ENCODE results near the gene UNC13B. TPM values are rescaled to one million over a fixed set of nuclear protein-coding genes. Genes with fewer than 3 reads are reported as not detected.

The UNC13B gene
- total and polyA plus RNA-seq, 2 donors (not counting 3 experiments of a cell fraction or from before 2014, with no cell fraction given) = 30.1 to 46.2 TPM

GRCh38 chr9:35134920-35135319 lies 26.9 kb upstream of the UNC13B start:
- intact Hi-C loops (cut with micrococcal nuclease) = no loop called here
- CTCF ChIA-PET = interaction anchor here (1.5 to 1.7 kb wide), 2 partner anchors 10 to 250 kb away, joined by 3 read pairs; no protein-coding TSS in a partner anchor

DNA sequence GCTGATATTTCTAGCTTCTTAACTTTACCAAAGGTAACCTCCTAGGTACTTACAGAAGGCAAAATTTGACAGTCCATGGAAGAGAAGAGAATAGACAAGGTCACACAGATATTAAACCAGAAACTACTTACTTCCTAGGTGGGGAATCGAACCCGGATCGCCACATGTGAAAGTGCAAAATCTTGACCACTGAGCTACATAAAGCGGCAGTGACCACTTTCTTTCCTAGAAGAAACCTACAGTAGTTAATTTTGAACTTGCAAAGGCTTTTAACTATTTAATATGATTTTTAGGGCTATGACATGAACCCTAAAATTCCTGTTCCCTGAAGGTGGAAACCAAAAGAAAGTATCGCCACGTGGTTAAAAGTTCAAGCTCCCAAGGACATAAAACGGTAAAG lies 25.8 kb upstream of the UNC13B start:
- ChIA-PET POLR2A (no interaction called here), CTCF (interaction anchor here (1.1 to 2.0 kb wide), 4 partner anchors 9 to 343 kb away, joined by 3 to 4 read pairs (median 3); no protein-coding TSS in a partner anchor)
- Histone ChIP-seq H2AFZ (ENCODE audit: low read depth, low read length) (no peak overlapping the region), H4K20me1 (replicated peaks; ENCODE audit: control insufficient read depth, extremely low read depth, insufficient read depth, low read length) (no peaks in the 10 kb centered on the region), H3K79me2 (ENCODE audit: control insufficient read depth, insufficient read depth, low read length) (no peaks in the 10 kb centered on the region), H3K9me1 (replicated peaks; ENCODE audit: control insufficient read depth, extremely low read depth, insufficient read depth, low read length) (no peaks in the 10 kb centered on the region), H3K9ac (replicated peaks; ENCODE audit: extremely low read depth, insufficient read depth, low read length) (no peak overlapping the region), H3K4me3 (replicated peaks in 1 of 3; ENCODE audit: insufficient read depth in 1 of 3, low read depth in 1 of 3, low read length in 3 of 3) (no peak overlapping the region), H3K9me3 (replicated peaks; ENCODE audit: control insufficient read depth, insufficient read depth, low read length) (no peaks in the 10 kb centered on the region), H3K36me3 (ENCODE audit: control insufficient read depth in 2 of 2, extremely low read depth in 1 of 2, insufficient read depth in 2 of 2, low read length in 2 of 2) (no peaks in the 10 kb centered on the region), H3K4me1 (ENCODE audit: control insufficient read depth, extremely low read depth, insufficient read depth, low read length) (no peaks in the 10 kb centered on the region), H3K27me3 (ENCODE audit: control insufficient read depth in 2 of 2, insufficient read depth in 2 of 2, low read length in 2 of 2) (no peaks in the 10 kb centered on the region), H3K4me2 (ENCODE audit: insufficient read depth, low read length) (no peak overlapping the region), H3K27ac (ENCODE audit: insufficient read depth, low read depth, low read length) (no peak overlapping the region)
- no TSS peak for BruUV-seq (replicated peaks)
- TF ChIP-seq POLR2AphosphoS5 (IDR thresholded peaks at IDR 0.05; ENCODE audit: insufficient read depth, low read depth, low read length) (no peak), EZH2 (IDR thresholded peaks at IDR 0.05; ENCODE audit: borderline replicate concordance, low read depth, low read length, severe bottlenecking) (no peak), GATA2 (IDR thresholded peaks at IDR 0.05; ENCODE audit: insufficient read depth, insufficient read length, low read depth, low read length) (no peak), JUN (IDR thresholded peaks at IDR 0.05; ENCODE audit: borderline replicate concordance, insufficient read depth, insufficient read length, low read depth) (no peak), POLR2A (IDR thresholded peaks at IDR 0.05; ENCODE audit: low read depth, low read length) (no peak), FOS (IDR thresholded peaks at IDR 0.05; ENCODE audit: borderline replicate concordance, insufficient read depth, low read length) (no peak), MYC (IDR thresholded peaks at IDR 0.05; ENCODE audit: low read depth, low read length) (no peak)
- TF ChIP-seq, protein P1, sequence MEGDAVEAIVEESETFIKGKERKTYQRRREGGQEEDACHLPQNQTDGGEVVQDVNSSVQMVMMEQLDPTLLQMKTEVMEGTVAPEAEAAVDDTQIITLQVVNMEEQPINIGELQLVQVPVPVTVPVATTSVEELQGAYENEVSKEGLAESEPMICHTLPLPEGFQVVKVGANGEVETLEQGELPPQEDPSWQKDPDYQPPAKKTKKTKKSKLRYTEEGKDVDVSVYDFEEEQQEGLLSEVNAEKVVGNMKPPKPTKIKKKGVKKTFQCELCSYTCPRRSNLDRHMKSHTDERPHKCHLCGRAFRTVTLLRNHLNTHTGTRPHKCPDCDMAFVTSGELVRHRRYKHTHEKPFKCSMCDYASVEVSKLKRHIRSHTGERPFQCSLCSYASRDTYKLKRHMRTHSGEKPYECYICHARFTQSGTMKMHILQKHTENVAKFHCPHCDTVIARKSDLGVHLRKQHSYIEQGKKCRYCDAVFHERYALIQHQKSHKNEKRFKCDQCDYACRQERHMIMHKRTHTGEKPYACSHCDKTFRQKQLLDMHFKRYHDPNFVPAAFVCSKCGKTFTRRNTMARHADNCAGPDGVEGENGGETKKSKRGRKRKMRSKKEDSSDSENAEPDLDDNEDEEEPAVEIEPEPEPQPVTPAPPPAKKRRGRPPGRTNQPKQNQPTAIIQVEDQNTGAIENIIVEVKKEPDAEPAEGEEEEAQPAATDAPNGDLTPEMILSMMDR (IDR thresholded peaks at IDR 0.05; ENCODE audit: extremely low read depth in 1 of 2, insufficient read depth in 1 of 2, low read depth in 1 of 2, low read length in 2 of 2) = no peak
- TF ChIP-seq, protein P2, sequence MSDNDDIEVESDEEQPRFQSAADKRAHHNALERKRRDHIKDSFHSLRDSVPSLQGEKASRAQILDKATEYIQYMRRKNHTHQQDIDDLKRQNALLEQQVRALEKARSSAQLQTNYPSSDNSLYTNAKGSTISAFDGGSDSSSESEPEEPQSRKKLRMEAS (IDR thresholded peaks at IDR 0.05; ENCODE audit: insufficient read depth, insufficient read length) = no peak
- dilution Hi-C loops (cut with MboI; ENCODE audit: extremely low pct_ligation_motif_present, low sequenced_read_pairs) = no loop called here
- FAIRE-seq = no peak
- no peak for DNase-seq (ENCODE audit: low read depth, low spot score)
- intact Hi-C loops (cut with micrococcal nuclease) = no loop called here

More at GRCh38 chr9:35134920-35135319, 26.9 kb upstream of the UNC13B start:
- POLR2A ChIA-PET = no interaction called here
- H3K27ac ChIP-seq (ENCODE audit: insufficient read depth, low read depth, low read length) = no peak overlapping the region
- H3K4me3 ChIP-seq (replicated peaks in 1 of 3; ENCODE audit: insufficient read depth in 1 of 3, low read depth in 1 of 3, low read length in 3 of 3) = no peak overlapping the region
- no peaks in the 10 kb centered on the region for H3K27me3 ChIP-seq (ENCODE audit: control insufficient read depth in 2 of 2, insufficient read depth in 2 of 2, low read length in 2 of 2)
- TF ChIP-seq MYC (IDR thresholded peaks at IDR 0.05; ENCODE audit: low read depth, low read length) = no peak
- dilution Hi-C loops (cut with MboI; ENCODE audit: extremely low pct_ligation_motif_present, low sequenced_read_pairs) = no loop called here
- no peak overlapping the region for H3K9ac ChIP-seq (replicated peaks; ENCODE audit: extremely low read depth, insufficient read depth, low read length)
- H3K36me3 ChIP-seq (ENCODE audit: control insufficient read depth in 2 of 2, extremely low read depth in 1 of 2, insufficient read depth in 2 of 2, low read length in 2 of 2) = no peaks in the 10 kb centered on the region
- H3K79me2 ChIP-seq (ENCODE audit: control insufficient read depth, insufficient read depth, low read length) = no peaks in the 10 kb centered on the region
- FAIRE-seq = no peak
- no peak overlapping the region for H3K4me2 ChIP-seq (ENCODE audit: insufficient read depth, low read length)
- no peaks in the 10 kb centered on the region for H3K9me1 ChIP-seq (replicated peaks; ENCODE audit: control insufficient read depth, extremely low read depth, insufficient read depth, low read length)
- H3K4me1 ChIP-seq (ENCODE audit: control insufficient read depth, extremely low read depth, insufficient read depth, low read length) = no peaks in the 10 kb centered on the region
- no peak overlapping the region for H2AFZ ChIP-seq (ENCODE audit: low read depth, low read length)
- H3K9me3 ChIP-seq (replicated peaks; ENCODE audit: control insufficient read depth, insufficient read depth, low read length) = no peaks in the 10 kb centered on the region
- BruUV-seq (replicated peaks) = no TSS peak
- no peaks in the 10 kb centered on the region for H4K20me1 ChIP-seq (replicated peaks; ENCODE audit: control insufficient read depth, extremely low read depth, insufficient read depth, low read length)
- no peak for DNase-seq (ENCODE audit: low read depth, low spot score)

All from endothelial cell of umbilical vein (primary cell).